ENCODE results near the gene OSBP2.

The OSBP2 gene

DNA sequence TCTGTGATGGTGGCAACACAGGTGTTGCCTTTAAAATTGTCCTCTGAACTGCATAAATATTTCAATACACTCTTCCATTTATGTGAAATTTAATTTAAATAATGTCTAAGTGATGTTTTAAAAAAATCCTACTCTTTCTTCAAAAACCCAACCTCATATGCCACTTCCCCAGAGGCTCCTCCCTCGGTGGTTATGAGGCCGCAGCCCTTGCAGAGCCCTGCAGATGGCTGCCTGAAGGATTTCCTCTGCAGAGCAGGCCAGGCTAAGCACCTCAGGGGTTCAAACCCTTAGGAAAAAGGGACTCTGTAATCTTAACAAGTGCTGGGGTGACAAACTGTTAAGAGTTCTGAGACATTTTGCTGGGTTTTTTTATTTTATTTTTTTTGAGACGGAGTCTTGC, 248.7 kb downstream of the OSBP2 start:
- DNase-seq (ENCODE audit: low read depth), result peak; percentile 49

- DNase-seq (ENCODE audit: low read depth), result no peak
Observed at GRCh38 chr22:30944986-30945385, 250.3 kb downstream of the OSBP2 start.

DNA sequence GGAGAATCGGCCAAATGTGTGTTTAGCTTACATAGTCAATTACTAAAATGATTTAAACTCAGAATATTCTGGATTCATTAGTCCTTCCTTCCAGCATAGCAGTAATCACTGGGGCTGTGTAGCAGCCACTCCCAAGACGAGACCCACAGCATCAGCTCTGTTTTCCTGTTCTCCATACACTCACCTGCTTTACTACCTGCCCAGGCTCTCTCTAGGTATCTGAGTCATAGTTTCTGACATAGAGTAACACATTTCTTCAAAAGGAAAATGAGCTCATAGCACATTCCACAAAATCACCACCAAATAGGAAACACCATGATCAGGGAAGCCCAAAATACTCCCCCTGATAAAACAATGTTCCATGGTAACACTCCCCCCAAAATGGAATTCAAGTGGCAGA, 251.0 kb downstream of the OSBP2 start:
- DNase-seq (ENCODE audit: low read depth), result no peak

GRCh38 chr22:30946354-30946753, 251.7 kb downstream of the OSBP2 start:
- DNase-seq (ENCODE audit: low read depth), result no peak

- DNase-seq (ENCODE audit: low read depth), result no peak
Observed at GRCh38 chr22:30947173-30947815, 252.6 kb downstream of the OSBP2 start.

- DNase-seq (ENCODE audit: low read depth), result no peak
Observed at GRCh38 chr22:30947816-30948454, 253.3 kb downstream of the OSBP2 start.

GRCh38 chr22:30948930-30949342, 254.3 kb downstream of the OSBP2 start:
- no peak for DNase-seq (ENCODE audit: low read depth)

- no peak for DNase-seq (ENCODE audit: low read depth)
Observed at GRCh38 chr22:30949934-30950660, 255.4 kb downstream of the OSBP2 start.

GRCh38 chr22:30953206-30953605, 258.5 kb downstream of the OSBP2 start:
- no peak for DNase-seq (ENCODE audit: low read depth)

DNA sequence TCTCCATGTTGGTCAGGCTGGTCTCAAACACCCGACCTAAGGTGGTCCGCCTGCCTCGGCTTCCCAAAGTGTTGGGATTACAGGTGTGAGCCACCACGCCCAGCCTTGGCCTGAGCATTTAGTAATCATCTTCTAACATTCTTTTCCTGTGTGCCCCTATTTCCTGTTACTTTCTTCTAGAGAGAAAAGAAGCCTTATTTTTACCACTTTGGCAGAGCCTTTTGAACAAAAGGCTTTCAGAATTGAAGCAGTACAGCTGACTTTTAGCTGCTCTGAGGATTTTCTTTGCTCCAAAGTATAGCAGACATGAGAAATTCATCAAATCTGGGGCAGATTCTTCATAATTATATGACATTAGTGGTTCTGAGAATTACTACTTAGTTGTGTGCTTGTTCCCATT, 260.5 kb downstream of the OSBP2 start:
- no peak for DNase-seq (ENCODE audit: low read depth)
